ENCODE results near the gene GAL3ST2.

GAL3ST2 gene

GRCh38 chr2:241834527-241835210, 58.0 kb downstream of the GAL3ST2 start:
- no peak for TF ChIP-seq CTCF (IDR thresholded peaks at IDR 0.05; ENCODE audit: control extremely low read depth, extremely low read depth, low read depth, missing control alignments)
- no peak for DNase-seq (ENCODE audit: extremely low spot score)
- CTCF ChIA-PET, result interaction anchor here (1.0 to 2.8 kb wide), 6 partner anchors 9 to 44 kb away, joined by 3 to 14 read pairs (median 4); no protein-coding TSS in a partner anchor
- POLR2A ChIA-PET, result no interaction called here

- ChIA-PET CTCF (interaction anchor here (0.7 to 2.8 kb wide), 8 partner anchors 9 to 48 kb away, joined by 3 to 14 read pairs (median 4); no protein-coding TSS in a partner anchor), POLR2A (no interaction called here)
- TF ChIP-seq CTCF (IDR thresholded peaks at IDR 0.05; ENCODE audit: control extremely low read depth, extremely low read depth, low read depth, missing control alignments), result no peak
- no peak for DNase-seq (ENCODE audit: extremely low spot score)
Observed at GRCh38 chr2:241835611-241836010, 59.0 kb downstream of the GAL3ST2 start.

- DNase-seq (ENCODE audit: extremely low spot score), result no peak
- CTCF ChIA-PET, result interaction anchor here (0.8 to 2.8 kb wide), 4 partner anchors 10 to 48 kb away, joined by 3 to 14 read pairs (median 4); no protein-coding TSS in a partner anchor
- POLR2A ChIA-PET, result no interaction called here
- no peak for TF ChIP-seq CTCF (IDR thresholded peaks at IDR 0.05; ENCODE audit: control extremely low read depth, extremely low read depth, low read depth, missing control alignments)
Observed at GRCh38 chr2:241836292-241836691, 59.7 kb downstream of the GAL3ST2 start.

- DNase-seq (ENCODE audit: extremely low spot score), result no peak
- CTCF ChIA-PET, result interaction anchor here (0.8 to 2.8 kb wide), 5 partner anchors 11 to 41 kb away, joined by 3 to 14 read pairs (median 4); no protein-coding TSS in a partner anchor
- TF ChIP-seq CTCF (IDR thresholded peaks at IDR 0.05; ENCODE audit: control extremely low read depth, extremely low read depth, low read depth, missing control alignments), result no peak
- POLR2A ChIA-PET, result no interaction called here
Observed at GRCh38 chr2:241837197-241837965, 60.8 kb downstream of the GAL3ST2 start.

- no peak for DNase-seq (ENCODE audit: extremely low spot score)
- CTCF ChIA-PET, result interaction anchor here (0.8 to 1.5 kb wide), 4 partner anchors 9 to 110 kb away, joined by 3 to 4 read pairs (median 3); partner anchors contain the start of gene RTP5
Observed at GRCh38 chr2:241841181-241842066, 64.8 kb downstream of the GAL3ST2 start.

More at GRCh38 chr2:241841181-241842066, 64.8 kb downstream of the GAL3ST2 start:
- POLR2A ChIA-PET, result no interaction called here
- no peak for TF ChIP-seq CTCF (IDR thresholded peaks at IDR 0.05; ENCODE audit: control extremely low read depth, extremely low read depth, low read depth, missing control alignments)
